Fibroblast of lung (primary cell): Measurements from ENCODE around the gene CEACAM5.

Experiments
- EZH2 ChIP-seq: IDR thresholded peaks from 2 replicates; pipeline ENCODE4 v1.5.1; 2012; ENCODE audit warnings: low read length, control low read depth, mild to moderate bottlenecking; ENCODE audit errors: missing control alignments
- TF ChIP-seq, protein P1 (sequence below), 2 donors: IDR thresholded peaks in 1 of 2; conservative IDR thresholded peaks in 1 of 2; 1 replicate in 1 of 2; 2 replicates in 1 of 2; pipeline ENCODE4 v1.5.1; 2011 to 2012; ENCODE audit warnings: low read length in 2 of 2, control low read depth in 1 of 2, inconsistent platforms in 1 of 2, low read depth in 1 of 2, mild to moderate bottlenecking in 1 of 2

DNA sequence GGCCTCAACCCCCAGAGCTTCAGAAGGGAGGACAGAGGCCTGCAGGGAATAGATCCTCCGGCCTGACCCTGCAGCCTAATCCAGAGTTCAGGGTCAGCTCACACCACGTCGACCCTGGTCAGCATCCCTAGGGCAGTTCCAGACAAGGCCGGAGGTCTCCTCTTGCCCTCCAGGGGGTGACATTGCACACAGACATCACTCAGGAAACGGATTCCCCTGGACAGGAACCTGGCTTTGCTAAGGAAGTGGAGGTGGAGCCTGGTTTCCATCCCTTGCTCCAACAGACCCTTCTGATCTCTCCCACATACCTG is 969 bp upstream of the CEACAM5 start:
- TF ChIP-seq, protein P1, sequence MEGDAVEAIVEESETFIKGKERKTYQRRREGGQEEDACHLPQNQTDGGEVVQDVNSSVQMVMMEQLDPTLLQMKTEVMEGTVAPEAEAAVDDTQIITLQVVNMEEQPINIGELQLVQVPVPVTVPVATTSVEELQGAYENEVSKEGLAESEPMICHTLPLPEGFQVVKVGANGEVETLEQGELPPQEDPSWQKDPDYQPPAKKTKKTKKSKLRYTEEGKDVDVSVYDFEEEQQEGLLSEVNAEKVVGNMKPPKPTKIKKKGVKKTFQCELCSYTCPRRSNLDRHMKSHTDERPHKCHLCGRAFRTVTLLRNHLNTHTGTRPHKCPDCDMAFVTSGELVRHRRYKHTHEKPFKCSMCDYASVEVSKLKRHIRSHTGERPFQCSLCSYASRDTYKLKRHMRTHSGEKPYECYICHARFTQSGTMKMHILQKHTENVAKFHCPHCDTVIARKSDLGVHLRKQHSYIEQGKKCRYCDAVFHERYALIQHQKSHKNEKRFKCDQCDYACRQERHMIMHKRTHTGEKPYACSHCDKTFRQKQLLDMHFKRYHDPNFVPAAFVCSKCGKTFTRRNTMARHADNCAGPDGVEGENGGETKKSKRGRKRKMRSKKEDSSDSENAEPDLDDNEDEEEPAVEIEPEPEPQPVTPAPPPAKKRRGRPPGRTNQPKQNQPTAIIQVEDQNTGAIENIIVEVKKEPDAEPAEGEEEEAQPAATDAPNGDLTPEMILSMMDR (conservative IDR thresholded peaks at IDR 0.05 in 1 of 2, IDR thresholded peaks at IDR 0.05 in 1 of 2; ENCODE audit: low read depth in 1 of 2, low read length in 2 of 2) = no peak
- no peak for TF ChIP-seq EZH2
